ENCODE measurements around the gene LCAT.
"Not testable (repeated sequence)": the region's sequence is repeated elsewhere in the genome, so short reads cannot be mapped to it uniquely, and the experiment has no call there.

LCAT gene

GRCh38 chr16:67943619-67944504 is at the start of gene LCAT:
Gene LCAT (minus strand): TSS chr16:67944120. CDS start chr16:67944101, 19 bp downstream.
- DNase-seq (ENCODE audit: low read depth), result no peak

GRCh38 chr16:67993207-67994039 is 49.5 kb upstream of the LCAT start:
- DNase-seq (ENCODE audit: low read depth), result no peak

GRCh38 chr16:67992661-67993206 is 48.8 kb upstream of the LCAT start:
- no peak for DNase-seq (ENCODE audit: low read depth)

GRCh38 chr16:67990018-67990386 is 46.1 kb upstream of the LCAT start:
- DNase-seq (ENCODE audit: low read depth), result no peak

- DNase-seq (ENCODE audit: low read depth), result no peak
Observed at GRCh38 chr16:67989322-67990017, 45.5 kb upstream of the LCAT start.

GRCh38 chr16:67988675-67989074 is 44.8 kb upstream of the LCAT start:
- DNase-seq (ENCODE audit: low read depth), result no peak

- DNase-seq (ENCODE audit: low read depth), result no peak
Observed at GRCh38 chr16:67987460-67988160, 43.7 kb upstream of the LCAT start.

GRCh38 chr16:67986949-67987348 is 43.0 kb upstream of the LCAT start:
- DNase-seq (ENCODE audit: low read depth), result no peak

- DNase-seq (ENCODE audit: low read depth), result no peak
Observed at GRCh38 chr16:67982011-67982696, 38.2 kb upstream of the LCAT start.

GRCh38 chr16:67979955-67980678 is 36.2 kb upstream of the LCAT start, which contains the start of gene DPEP3:
Gene DPEP3 (minus strand): TSS chr16:67980499. CDS start chr16:67980380, 119 bp downstream.
- DNase-seq (ENCODE audit: low read depth), result no peak

GRCh38 chr16:67977469-67978227 is 33.7 kb upstream of the LCAT start:
- DNase-seq (ENCODE audit: low read depth), result no peak

- DNase-seq (ENCODE audit: low read depth), result no peak
Observed at GRCh38 chr16:67977005-67977404, 33.1 kb upstream of the LCAT start.

- DNase-seq (ENCODE audit: low read depth), result no peak
Observed at GRCh38 chr16:67976205-67976604, 32.3 kb upstream of the LCAT start.

- no peak for DNase-seq (ENCODE audit: low read depth)
Observed at GRCh38 chr16:67975321-67976105, 31.6 kb upstream of the LCAT start.

- DNase-seq (ENCODE audit: low read depth), result not testable (repeated sequence)
Observed at GRCh38 chr16:67972285-67972684, 28.4 kb upstream of the LCAT start.

GRCh38 chr16:67971111-67971510 is 27.2 kb upstream of the LCAT start:
- no peak for DNase-seq (ENCODE audit: low read depth)

GRCh38 chr16:67969254-67970039 is 25.5 kb upstream of the LCAT start:
- no peak for DNase-seq (ENCODE audit: low read depth)
